K562 (cell line): ENCODE measurements around the gene SKIC8. TPM values are rescaled to one million over a fixed set of nuclear protein-coding genes. Genes with fewer than 3 reads are reported as not detected.

Source experiments
- ATAC-seq: fragments of 200-7000 bp; cut with Tn5 transposase; 3 replicates; pipeline ENCODE4 v1.9.1; 2020; ENCODE audit warnings: moderate library complexity
- BruUV-seq: library from RNA; stranded (reverse); fragments of 400-500 nt; replicated peaks from 2 replicates; lab custom pipeline; 2021; lab: Mats Ljungman, UMichigan
- CTCF ChIA-PET: fragments of 300-600 bp; formaldehyde crosslinking; extraction: SDS; loops from one replicate; lab custom pipeline; 2021; ENCODE audit warnings: low intra/inter-chr PET ratio; lab: Yijun Ruan, JAX
- POLR2A ChIA-PET: fragments of 300-600, 350-650 bp; sonication (Branson Sonifier 250); formaldehyde crosslinking; extraction: SDS; loops from one replicate; lab custom pipeline; 2021; ENCODE audit warnings: antibody characterized with exemption, inconsistent platforms; lab: Yijun Ruan, JAX
- DNase-seq, 4 experiments: peaks; one replicate each; pipeline versions ENCODE4 v3.0.0 to v3.0.0-alpha.2; 2011 to 2018; ENCODE audit warnings: low spot score in 3 of 4, mixed read lengths in 3 of 4; ENCODE audit errors: extremely low read depth in 1 of 4
- FAIRE-seq: peaks from 2 replicates; lab custom pipeline; 2011; peaks lifted over from hg19 to GRCh38; lab: Jason Lieb, UNC
- H2AFZ ChIP-seq: 2 replicates; pipeline ENCODE4 v1.6.0; 2011; ENCODE audit warnings: low read depth, low read length, control low read depth, inconsistent platforms
- H3K27ac ChIP-seq: fragments of 200-600 bp; 3 replicates; pipeline ENCODE4 v1.8.0; 2011; ENCODE audit warnings: low read depth, mild to moderate bottlenecking, control low read depth, inconsistent platforms, low read length, moderate library complexity, mixed read lengths; ENCODE audit errors: extremely low read depth
- H3K27me3 ChIP-seq, 2 experiments: fragments of 300-600 bp in 1 of 2; 2 replicates in 1 of 2; 3 replicates in 1 of 2; pipeline versions ENCODE4 v1.6.0 to v1.8.0; 2011; ENCODE audit warnings: inconsistent platforms in 2 of 2, low read length in 2 of 2, mild to moderate bottlenecking in 1 of 2, mixed read lengths in 1 of 2, moderate library complexity in 1 of 2; ENCODE audit not compliant: control insufficient read depth in 2 of 2, insufficient read depth in 2 of 2
- H3K36me3 ChIP-seq: fragments of 300-600 bp; 3 replicates; pipeline ENCODE4 v1.8.0; 2011; ENCODE audit warnings: mild to moderate bottlenecking, low read length, inconsistent platforms; ENCODE audit not compliant: control insufficient read depth, insufficient read depth
- H3K4me1 ChIP-seq, 2 experiments: fragments of 200-600 bp in 1 of 2; replicated peaks in 1 of 2; 2 replicates in 1 of 2; 3 replicates in 1 of 2; pipeline versions ENCODE4 v1.5.1 to v1.8.0; 2011; ENCODE audit warnings: inconsistent platforms in 2 of 2, low read length in 2 of 2, mild to moderate bottlenecking in 1 of 2, mixed read lengths in 1 of 2, moderate library complexity in 1 of 2; ENCODE audit not compliant: control insufficient read depth in 2 of 2, insufficient read depth in 2 of 2
- H3K4me2 ChIP-seq: 2 replicates; pipeline ENCODE4 v1.6.1; 2011; ENCODE audit warnings: low read length, control low read depth, inconsistent platforms, mixed read lengths; ENCODE audit not compliant: insufficient read depth
- H3K4me3 ChIP-seq: fragments of 200-600 bp; sonication (generic), shearing (Covaris generic); 2 replicates; pipeline ENCODE4 v1.5.1; 2016; ENCODE audit warnings: control low read depth, inconsistent platforms
- H3K79me2 ChIP-seq: fragments of 200-600 bp; 3 replicates; pipeline ENCODE4 v1.8.0; 2011; ENCODE audit warnings: low read length, inconsistent platforms; ENCODE audit not compliant: control insufficient read depth, insufficient read depth
- H3K9ac ChIP-seq, 2 experiments: 2 replicates each; pipeline versions ENCODE4 v1.6.0 to v1.6.1; 2011; ENCODE audit warnings: low read depth in 2 of 2, low read length in 2 of 2, control low read depth in 1 of 2, inconsistent platforms in 1 of 2, mild to moderate bottlenecking in 1 of 2, mixed read lengths in 1 of 2; ENCODE audit not compliant: insufficient read depth in 1 of 2
- H3K9me1 ChIP-seq: one replicate; pipeline ENCODE4 v1.6.0; 2011; ENCODE audit warnings: inconsistent platforms, mild to moderate bottlenecking, low read length, moderate library complexity; ENCODE audit not compliant: control insufficient read depth, insufficient read depth
- H3K9me3 ChIP-seq: replicated peaks from 2 replicates; pipeline ENCODE4 v1.5.1; 2011; ENCODE audit warnings: low read depth, low read length, inconsistent platforms; ENCODE audit not compliant: control insufficient read depth, insufficient read depth
- H4K20me1 ChIP-seq: replicated peaks from 2 replicates; pipeline ENCODE4 v1.6.1; 2011; ENCODE audit warnings: low read length, inconsistent platforms, mixed read lengths; ENCODE audit not compliant: control insufficient read depth, insufficient read depth
- CHD2 ChIP-seq: IDR thresholded peaks from 2 replicates; pipeline ENCODE4 v1.6.1; 2011; ENCODE audit warnings: low read depth, low read length
- DIDO1 ChIP-seq: fragments of 450-650 bp; IDR thresholded peaks from 2 replicates; pipeline ENCODE4 v1.6.1; 2016; ENCODE audit warnings: low read depth, missing biosample characterization, missing genetic modification characterization
- DMBX1 ChIP-seq: fragments of 250-450 bp; sonication (Bioruptor Pico); IDR thresholded peaks from 2 replicates; pipeline ENCODE4 v1.8.0; 2022; ENCODE audit warnings: inconsistent platforms, mild to moderate bottlenecking, moderate library complexity, borderline replicate concordance
- E2F4 ChIP-seq: sonication (generic); formaldehyde crosslinking; IDR thresholded peaks from 2 replicates; pipeline ENCODE4 v1.8.0; 2022; ENCODE audit warnings: mild to moderate bottlenecking, low read depth, missing genetic modification reagents
- EP300 ChIP-seq: IDR thresholded peaks from 2 replicates; pipeline ENCODE4 v1.6.1; 2012; ENCODE audit warnings: low read length, improper control_type of control experiment
- ETS2 ChIP-seq: IDR thresholded peaks from 2 replicates; pipeline ENCODE4 v1.6.1; 2016; ENCODE audit warnings: borderline replicate concordance, missing genetic modification characterization, mild to moderate bottlenecking, moderate library complexity, missing compliant biosample characterization; ENCODE audit not compliant: poor library complexity, severe bottlenecking
- HDAC8 ChIP-seq: fragments of 450-650 bp; IDR thresholded peaks from 2 replicates; pipeline ENCODE4 v1.6.1; 2016; ENCODE audit warnings: mild to moderate bottlenecking, missing genetic modification characterization, moderate library complexity, missing compliant biosample characterization
- L3MBTL2 ChIP-seq: fragments of 450-650 bp; IDR thresholded peaks from 2 replicates; pipeline ENCODE4 v1.6.1; 2016; ENCODE audit warnings: mild to moderate bottlenecking, moderate library complexity
- MTA1 ChIP-seq: fragments of 450-650 bp; IDR thresholded peaks from 2 replicates; pipeline ENCODE4 v1.6.1; 2017; ENCODE audit warnings: borderline replicate concordance
- NFIC ChIP-seq: fragments of 450-650 bp; IDR thresholded peaks from 2 replicates; pipeline ENCODE4 v1.6.1; 2017; ENCODE audit warnings: mild to moderate bottlenecking, inconsistent platforms
- SAFB2 ChIP-seq: fragments of 200-400 bp; formaldehyde crosslinking; IDR thresholded peaks from 2 replicates; pipeline ENCODE4 v1.6.1; 2018; ENCODE audit warnings: borderline replicate concordance, low read length, low read depth, moderate library complexity; ENCODE audit not compliant: severe bottlenecking
- SMAD3 ChIP-seq: fragments of 450-650 bp; formaldehyde crosslinking; conservative IDR thresholded peaks from 2 replicates; pipeline ENCODE4 v1.4.0; 2020; ENCODE audit warnings: mild to moderate bottlenecking
- ZNF263 ChIP-seq: sonication (generic); formaldehyde crosslinking; IDR thresholded peaks from 2 replicates; pipeline ENCODE4 v1.8.0; 2022; ENCODE audit warnings: mild to moderate bottlenecking, missing genetic modification reagents, borderline replicate concordance
- WGBS: fragments of 100-300 bp; shearing (Covaris generic); methylation state at CpG from one replicate; pipeline ENCODE4 v1.1.6; 2016; ENCODE audit warnings: low coverage, mixed read lengths; ENCODE audit not compliant: insufficient coverage; ENCODE audit errors: missing lambda C conversion rate; 5-methylcytosine and 5-hydroxymethylcytosine counted together
- in situ Hi-C: fragments of 300-500 bp; cut with MboI; formaldehyde crosslinking; loops from 4 replicates; pipeline ENCODE4 v1.15.0; 2018; ENCODE audit warnings: inconsistent platforms, mixed read lengths
- intact Hi-C: fragments of 100-400 bp; cut with micrococcal nuclease; formaldehyde crosslinking; loops from 2 replicates; pipeline ENCODE4 v1.14.2; 2022
- polyA plus RNA-seq, 8 experiments: library from polyadenylated mRNA; depleted of rRNA in 4 of 8; stranded (reverse) in 5 of 8; unstranded in 3 of 8; fragments of >200 nt; fragmentation: Nextera tagmentation in 2 of 8; fragmentation: Illumina TruSeq in 1 of 8; extraction: Ambion mirVana in 2 of 8; extraction: Trizol in 1 of 8; gene quantifications; 2 replicates each; pipeline versions ENCODE4 v1.2.1 to v1.2.3, GENCODE V29; 2011 to 2014; ENCODE audit warnings: inconsistent platforms in 1 of 8, missing spikeins in 1 of 8
- total RNA-seq, 7 experiments: library from RNA; depleted of rRNA in 6 of 7; stranded (reverse); fragments of >200 nt in 6 of 7; fragmentation: Illumina TruSeq in 2 of 7; extraction: Trizol in 2 of 7; gene quantifications; 2 replicates each; pipeline versions ENCODE4 v1.2.1 to v1.2.3, GENCODE V29; 2011 to 2021; ENCODE audit warnings: low replicate concordance in 1 of 7

The SKIC8 gene
- total and polyA plus RNA-seq, 9 of the 15 experiments (the other 6 are each of a cell fraction or from before 2014, with no cell fraction given) = 79.5 to 389 (median 146) TPM

GRCh38 chr15:78243491-78243941 is 55.9 kb downstream of the SKIC8 start:
- no TSS peak for BruUV-seq
- 0 out of 5 replicates have a peak, but pooled peaks cover 0 to 3% of the 10 kb centered on the region in 2 experiments for H3K27me3 ChIP-seq
- ATAC-seq (peak; percentile 69), FAIRE-seq (no peak), DNase-seq (peak in 2 of 4 experiments; percentile 46 to 47)
- intact Hi-C loops = loop anchor here (5.0 kb wide), 3 partner anchors 46 to 286 kb away; partner anchors contain the start of gene CIB2
- WGBS = 19% methylated on average over 6 of the region's 6 CpGs
- no peaks in the 10 kb centered on the region for H3K36me3 ChIP-seq
- peaks cover 19 to 21% of the 10 kb centered on the region in 2 experiments for H3K4me1 ChIP-seq
- no peaks in the 10 kb centered on the region for H3K9me3 ChIP-seq
- no peak overlapping the region; the same call in 2 of the 3 replicates for H3K27ac ChIP-seq
- POLR2A ChIA-PET = interaction anchor here (0.6 to 1.0 kb wide), 3 partner anchors 11 to 598 kb away, joined by 3 to 4 read pairs (median 3); no protein-coding TSS in a partner anchor
- TF ChIP-seq DMBX1 (CRISPR knock-in tag) (no peak), NFIC (peak; percentile 82)
- CTCF ChIA-PET = interaction anchor here (0.5 to 2.4 kb wide), 4 partner anchors 131 to 341 kb away, joined by 3 to 14 read pairs (median 3); no protein-coding TSS in a partner anchor
- no peaks in the 10 kb centered on the region for H3K79me2 ChIP-seq
- H3K9me1 ChIP-seq = no peaks in the 10 kb centered on the region
- peak overlapping the region; percentile 25 to 79; a peak in 2 of 4 replicates for H3K9ac ChIP-seq
- H2AFZ ChIP-seq = peak overlapping the region; percentile 84
- no peak overlapping the region for H3K4me3 ChIP-seq
- no peaks in the 10 kb centered on the region for H4K20me1 ChIP-seq
- in situ Hi-C loops = no loop called here
- peak overlapping the region; percentile 66 for H3K4me2 ChIP-seq

GRCh38 chr15:78243058-78243457 is 56.4 kb downstream of the SKIC8 start:
- 59% methylated on average over 6 of the region's 6 CpGs for WGBS
- FAIRE-seq (peak; percentile 77), DNase-seq (no peak), ATAC-seq (no peak)
- POLR2A ChIA-PET = interaction anchor here (0.6 kb wide), 2 partner anchors 128 to 161 kb away, joined by 3 read pairs; no protein-coding TSS in a partner anchor
- intact Hi-C loops (loop anchor here (5.0 kb wide), 3 partner anchors 46 to 286 kb away; partner anchors contain the start of gene CIB2), in situ Hi-C loops (no loop called here)
- no peaks in the 10 kb centered on the region for H3K36me3 ChIP-seq
- 0 out of 5 replicates have a peak, but pooled peaks cover 0 to 3% of the 10 kb centered on the region in 2 experiments for H3K27me3 ChIP-seq
- no peaks in the 10 kb centered on the region for H3K79me2 ChIP-seq
- H3K4me3 ChIP-seq = no peak overlapping the region
- H3K27ac ChIP-seq = no peak overlapping the region
- H4K20me1 ChIP-seq = no peaks in the 10 kb centered on the region
- peaks cover 19 to 21% of the 10 kb centered on the region in 2 experiments for H3K4me1 ChIP-seq
- BruUV-seq = no TSS peak
- H3K9ac ChIP-seq = 0 out of 4 replicates have a peak overlapping the region, but pooled peaks of 1 of the 2 experiments have one; percentile 25
- peak overlapping the region; percentile 66 for H3K4me2 ChIP-seq
- CTCF ChIA-PET = interaction anchor here (0.6 to 2.4 kb wide), 5 partner anchors 130 to 341 kb away, joined by 3 to 14 read pairs (median 3); no protein-coding TSS in a partner anchor
- H3K9me1 ChIP-seq = no peaks in the 10 kb centered on the region
- peak overlapping the region; percentile 84 for H2AFZ ChIP-seq
- no peaks in the 10 kb centered on the region for H3K9me3 ChIP-seq
- TF ChIP-seq ETS2 (no peak), MTA1 (no peak), CHD2 (no peak), HDAC8 (tag) (no peak), E2F4 (CRISPR knock-in tag) (no peak), SAFB2 (no peak), EP300 (no peak), L3MBTL2 (no peak), SMAD3 (CRISPR knock-in tag) (no peak), ZNF263 (CRISPR knock-in tag) (no peak), DIDO1 (tag) (no peak)
